ENCODE measurements around the gene RTKN2. TPM values are rescaled to one million over a fixed set of nuclear protein-coding genes. Genes with fewer than 3 reads are reported as not detected.

Gene RTKN2
- total RNA-seq, 1 donor from 2014 or later: 2.5 TPM

DNA sequence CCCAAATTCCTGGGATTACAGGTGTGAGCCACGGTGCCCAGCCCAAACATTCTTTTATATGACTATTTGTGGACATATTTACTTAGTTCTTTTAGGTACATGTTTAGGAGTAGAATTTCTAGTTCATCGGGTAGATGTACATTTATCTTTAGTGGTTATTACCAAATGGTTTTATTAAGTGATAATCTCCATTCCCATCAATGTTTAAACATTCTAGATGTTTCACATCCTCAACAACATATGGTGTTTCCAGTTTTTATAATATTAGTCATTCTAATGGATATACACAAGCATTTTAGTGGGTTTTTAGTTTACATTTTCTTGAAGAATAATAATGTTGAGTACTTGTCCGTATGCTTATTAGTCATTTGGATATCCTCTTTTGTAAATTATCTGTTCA lies 131.7 kb downstream of the RTKN2 start:
- Histone ChIP-seq H3K27ac (no peak overlapping the region), H3K27me3 (no peaks in the 10 kb centered on the region), H3K4me3 (no peak overlapping the region), H3K4me1 (no peaks in the 10 kb centered on the region), H3K36me3 (no peaks in the 10 kb centered on the region), H3K9me3 (no peaks in the 10 kb centered on the region)
- DNase-seq (ENCODE audit: extremely low spot score in 2 of 2): no peak
- TF ChIP-seq POLR2A (IDR thresholded peaks at IDR 0.05) (no peak), POLR2AphosphoS5 (IDR thresholded peaks at IDR 0.05; ENCODE audit: insufficient read depth in 1 of 2, low read depth in 1 of 2) (no peak)
- TF ChIP-seq, protein P1, sequence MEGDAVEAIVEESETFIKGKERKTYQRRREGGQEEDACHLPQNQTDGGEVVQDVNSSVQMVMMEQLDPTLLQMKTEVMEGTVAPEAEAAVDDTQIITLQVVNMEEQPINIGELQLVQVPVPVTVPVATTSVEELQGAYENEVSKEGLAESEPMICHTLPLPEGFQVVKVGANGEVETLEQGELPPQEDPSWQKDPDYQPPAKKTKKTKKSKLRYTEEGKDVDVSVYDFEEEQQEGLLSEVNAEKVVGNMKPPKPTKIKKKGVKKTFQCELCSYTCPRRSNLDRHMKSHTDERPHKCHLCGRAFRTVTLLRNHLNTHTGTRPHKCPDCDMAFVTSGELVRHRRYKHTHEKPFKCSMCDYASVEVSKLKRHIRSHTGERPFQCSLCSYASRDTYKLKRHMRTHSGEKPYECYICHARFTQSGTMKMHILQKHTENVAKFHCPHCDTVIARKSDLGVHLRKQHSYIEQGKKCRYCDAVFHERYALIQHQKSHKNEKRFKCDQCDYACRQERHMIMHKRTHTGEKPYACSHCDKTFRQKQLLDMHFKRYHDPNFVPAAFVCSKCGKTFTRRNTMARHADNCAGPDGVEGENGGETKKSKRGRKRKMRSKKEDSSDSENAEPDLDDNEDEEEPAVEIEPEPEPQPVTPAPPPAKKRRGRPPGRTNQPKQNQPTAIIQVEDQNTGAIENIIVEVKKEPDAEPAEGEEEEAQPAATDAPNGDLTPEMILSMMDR (IDR thresholded peaks at IDR 0.05): no peak
- intact Hi-C loops (cut with DNase I): no loop called here

DNA sequence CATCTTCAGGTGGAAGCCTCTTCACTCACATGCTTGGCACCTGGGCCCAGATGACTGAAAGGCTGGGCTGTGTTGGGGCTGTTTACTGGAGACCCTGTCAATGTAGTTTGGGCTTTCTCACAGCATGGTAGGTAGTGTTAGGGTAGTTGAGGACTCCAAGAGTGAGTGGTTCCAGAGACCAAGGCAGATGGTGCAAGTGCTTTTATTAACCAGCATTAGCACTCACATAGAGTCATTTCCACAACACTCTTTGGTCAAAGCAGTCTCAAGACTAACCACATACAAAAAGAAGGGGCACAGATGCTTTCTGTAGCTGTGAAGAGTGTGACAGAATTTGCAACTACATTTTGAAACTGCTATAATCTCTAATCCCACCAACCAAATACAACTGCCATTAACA lies 135.0 kb downstream of the RTKN2 start:
- Histone ChIP-seq H3K27ac (no peak overlapping the region), H3K36me3 (no peaks in the 10 kb centered on the region), H3K4me1 (no peaks in the 10 kb centered on the region), H3K4me3 (no peak overlapping the region), H3K9me3 (no peaks in the 10 kb centered on the region), H3K27me3 (no peaks in the 10 kb centered on the region)
- no peak for DNase-seq (ENCODE audit: extremely low spot score in 2 of 2)
- TF ChIP-seq POLR2AphosphoS5 (IDR thresholded peaks at IDR 0.05; ENCODE audit: insufficient read depth in 1 of 2, low read depth in 1 of 2) (no peak), POLR2A (IDR thresholded peaks at IDR 0.05) (no peak)
- TF ChIP-seq, protein P1 (IDR thresholded peaks at IDR 0.05): no peak
- intact Hi-C loops (cut with DNase I): no loop called here

Other genes starting within 250 kb of the RTKN2 start
- gene ZNF365, start 105.5 kb upstream of the RTKN2 start, total RNA-seq: 0.74 TPM